ENCODE results near the gene IARS1.

DNA sequence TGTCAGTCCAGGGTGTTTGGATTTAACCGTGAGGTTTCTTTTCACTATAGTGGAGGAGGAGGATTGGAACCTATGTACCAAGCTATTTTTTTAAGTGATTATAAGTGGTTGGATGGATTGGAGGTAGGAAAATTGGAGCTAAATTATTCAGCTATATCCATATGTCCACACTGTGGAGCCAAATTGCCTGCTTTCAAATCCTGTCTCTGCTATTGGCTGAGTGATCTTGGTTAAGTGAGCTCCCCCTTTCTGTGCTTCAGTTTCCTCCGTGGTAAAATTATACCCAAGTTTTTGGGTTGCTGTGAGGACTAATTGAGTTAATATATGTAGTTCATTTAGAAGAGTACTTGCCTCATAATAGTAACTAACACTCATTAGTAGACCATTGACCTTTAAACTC lies 34.7 kb upstream of the IARS1 start:
- TF ChIP-seq, protein P1, sequence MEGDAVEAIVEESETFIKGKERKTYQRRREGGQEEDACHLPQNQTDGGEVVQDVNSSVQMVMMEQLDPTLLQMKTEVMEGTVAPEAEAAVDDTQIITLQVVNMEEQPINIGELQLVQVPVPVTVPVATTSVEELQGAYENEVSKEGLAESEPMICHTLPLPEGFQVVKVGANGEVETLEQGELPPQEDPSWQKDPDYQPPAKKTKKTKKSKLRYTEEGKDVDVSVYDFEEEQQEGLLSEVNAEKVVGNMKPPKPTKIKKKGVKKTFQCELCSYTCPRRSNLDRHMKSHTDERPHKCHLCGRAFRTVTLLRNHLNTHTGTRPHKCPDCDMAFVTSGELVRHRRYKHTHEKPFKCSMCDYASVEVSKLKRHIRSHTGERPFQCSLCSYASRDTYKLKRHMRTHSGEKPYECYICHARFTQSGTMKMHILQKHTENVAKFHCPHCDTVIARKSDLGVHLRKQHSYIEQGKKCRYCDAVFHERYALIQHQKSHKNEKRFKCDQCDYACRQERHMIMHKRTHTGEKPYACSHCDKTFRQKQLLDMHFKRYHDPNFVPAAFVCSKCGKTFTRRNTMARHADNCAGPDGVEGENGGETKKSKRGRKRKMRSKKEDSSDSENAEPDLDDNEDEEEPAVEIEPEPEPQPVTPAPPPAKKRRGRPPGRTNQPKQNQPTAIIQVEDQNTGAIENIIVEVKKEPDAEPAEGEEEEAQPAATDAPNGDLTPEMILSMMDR (IDR thresholded peaks at IDR 0.05; ENCODE audit: low read depth, low read length, poor library complexity, severe bottlenecking): peak; percentile 13
- no peak for TF ChIP-seq EZH2phosphoT487 (IDR thresholded peaks at IDR 0.05; ENCODE audit: borderline replicate concordance, low read length)

Measured in DOHH2 (cell line).